K562 (cell line): ENCODE measurements around the gene SEC11A. TPM values are rescaled to one million over a fixed set of nuclear protein-coding genes. Genes with fewer than 3 reads are reported as not detected.

ENCODE experiments used
- EP400 ChIP-seq: fragments of 450-650 bp; IDR thresholded peaks from 2 replicates; pipeline ENCODE4 v1.6.1; 2017; ENCODE audit warnings: antibody characterized with exemption, mild to moderate bottlenecking, moderate library complexity
- ETS2 ChIP-seq: IDR thresholded peaks from 2 replicates; pipeline ENCODE4 v1.6.1; 2016; ENCODE audit warnings: borderline replicate concordance, missing genetic modification characterization, mild to moderate bottlenecking, moderate library complexity, missing compliant biosample characterization; ENCODE audit not compliant: poor library complexity, severe bottlenecking
- EWSR1 ChIP-seq: fragments of 450-650 bp; IDR thresholded peaks from 2 replicates; pipeline ENCODE4 v1.6.1; 2018; ENCODE audit warnings: borderline replicate concordance, mild to moderate bottlenecking, low read depth, moderate library complexity; ENCODE audit not compliant: partially characterized antibody
- FOXK2 ChIP-seq, 2 experiments: fragments of 450-650 bp; IDR thresholded peaks in 1 of 2; conservative IDR thresholded peaks in 1 of 2; 2 replicates each; pipeline ENCODE4 v1.6.1; 2016; ENCODE audit warnings: low read depth in 2 of 2, mild to moderate bottlenecking in 1 of 2
- MCM5 ChIP-seq: fragments of 450-650 bp; IDR thresholded peaks from 2 replicates; pipeline ENCODE4 v1.6.1; 2016; ENCODE audit warnings: low read depth
- NR3C1 ChIP-seq: sonication (generic); formaldehyde crosslinking; IDR thresholded peaks from 2 replicates; pipeline ENCODE4 v1.8.1; 2022; ENCODE audit warnings: missing genetic modification reagents
- RBM14 ChIP-seq: fragments of 200-400 bp; formaldehyde crosslinking; IDR thresholded peaks from 2 replicates; pipeline ENCODE4 v1.6.1; 2018; ENCODE audit warnings: low read depth, mild to moderate bottlenecking, low read length, moderate library complexity, borderline replicate concordance; ENCODE audit not compliant: insufficient read depth
- SP1 ChIP-seq: sonication (generic); formaldehyde crosslinking; IDR thresholded peaks from 2 replicates; pipeline ENCODE4 v1.8.1; 2022; ENCODE audit warnings: mild to moderate bottlenecking, missing genetic modification reagents
- SRSF3 ChIP-seq: fragments of 200-400 bp; formaldehyde crosslinking; IDR thresholded peaks from 2 replicates; pipeline ENCODE4 v1.6.1; 2016; ENCODE audit warnings: mild to moderate bottlenecking, low read length, moderate library complexity; ENCODE audit not compliant: insufficient read depth
- TRIM24 ChIP-seq, 2 experiments: fragments of 450-650 bp; IDR thresholded peaks; 2 replicates each; pipeline ENCODE4 v1.6.1; 2016
- TRIM28 ChIP-seq: fragments of 450-650 bp; IDR thresholded peaks from 2 replicates; pipeline ENCODE4 v1.6.1; 2017
- ZFP30 ChIP-seq: fragments of 250-450 bp; sonication (Bioruptor Pico); IDR thresholded peaks from 2 replicates; pipeline ENCODE4 v1.8.0; 2022; ENCODE audit warnings: moderate library complexity, mild to moderate bottlenecking, inconsistent platforms, borderline replicate concordance
- ZFP36 ChIP-seq: fragments of 150-350 bp; IDR thresholded peaks from 2 replicates; pipeline ENCODE4 v1.6.1; 2018; ENCODE audit warnings: low read length, low read depth; ENCODE audit not compliant: partially characterized antibody
- ZNF212 ChIP-seq: fragments of 450-650 bp; formaldehyde crosslinking; IDR thresholded peaks from 2 replicates; pipeline ENCODE4 v1.4.0; 2020; ENCODE audit warnings: mild to moderate bottlenecking
- ZNF324 ChIP-seq: fragments of 250-450 bp; sonication (Bioruptor Pico); IDR thresholded peaks from 2 replicates; pipeline ENCODE4 v1.4.0; 2020; ENCODE audit warnings: mild to moderate bottlenecking
- polyA plus RNA-seq, 8 experiments: library from polyadenylated mRNA; depleted of rRNA in 4 of 8; stranded (reverse) in 5 of 8; unstranded in 3 of 8; fragments of >200 nt; fragmentation: Nextera tagmentation in 2 of 8; fragmentation: Illumina TruSeq in 1 of 8; extraction: Ambion mirVana in 2 of 8; extraction: Trizol in 1 of 8; gene quantifications; 2 replicates each; pipeline versions ENCODE4 v1.2.1 to v1.2.3, GENCODE V29; 2011 to 2014; ENCODE audit warnings: inconsistent platforms in 1 of 8, missing spikeins in 1 of 8
- total RNA-seq, 7 experiments: library from RNA; depleted of rRNA in 6 of 7; stranded (reverse); fragments of >200 nt in 6 of 7; fragmentation: Illumina TruSeq in 2 of 7; extraction: Trizol in 2 of 7; gene quantifications; 2 replicates each; pipeline versions ENCODE4 v1.2.1 to v1.2.3, GENCODE V29; 2011 to 2021; ENCODE audit warnings: low replicate concordance in 1 of 7
- TF ChIP-seq, protein P1 (sequence below): IDR thresholded peaks from 3 replicates; pipeline ENCODE4 v1.6.1; 2011; ENCODE audit warnings: borderline replicate concordance, mild to moderate bottlenecking, moderate library complexity; ENCODE audit not compliant: insufficient read length; ENCODE audit errors: extremely low read depth
- TF ChIP-seq, protein P2 (sequence below), 2 experiments: fragments of 450-650 bp in 1 of 2; IDR thresholded peaks; 2 replicates each; pipeline ENCODE4 v1.6.1; 2011 to 2017; ENCODE audit warnings: low read depth in 2 of 2, antibody characterized with exemption in 1 of 2, borderline replicate concordance in 1 of 2, low read length in 1 of 2, mild to moderate bottlenecking in 1 of 2, mixed read lengths in 1 of 2; ENCODE audit not compliant: control insufficient read depth in 1 of 2
- TF ChIP-seq, protein P3 (sequence below): fragments of 450-650 bp; IDR thresholded peaks from 2 replicates; pipeline ENCODE4 v1.6.1; 2016; ENCODE audit warnings: mild to moderate bottlenecking

SEC11A gene
- total and polyA plus RNA-seq, 9 of the 15 experiments (the other 6 are each of a cell fraction or from before 2014, with no cell fraction given): 175 to 310 (median 229) TPM

- TF ChIP-seq RBM14 (no peak), EWSR1 (no peak), TRIM28 (0 out of 2 replicates have a peak, but pooled peaks have one; percentile 27), MCM5 (no peak), EP400 (no peak; the same call in 1 of the 2 replicates), ZNF324 (CRISPR knock-in tag) (no peak), ZFP36 (no peak), ZFP30 (CRISPR knock-in tag) (no peak), TRIM24 (IDR thresholded peaks at IDR 0.05) (no peak), ZNF212 (CRISPR knock-in tag) (no peak), FOXK2 (conservative IDR thresholded peaks at IDR 0.05 in 1 of 2, IDR thresholded peaks at IDR 0.05 in 1 of 2; ENCODE audit: low read depth in 2 of 2) (no peak; a peak in 1 of 4 replicates), NR3C1 (no peak), ETS2 (no peak), SP1 (peak; percentile 59; the same call in 1 of the 2 replicates), SRSF3 (no peak)
- TF ChIP-seq, protein P1, sequence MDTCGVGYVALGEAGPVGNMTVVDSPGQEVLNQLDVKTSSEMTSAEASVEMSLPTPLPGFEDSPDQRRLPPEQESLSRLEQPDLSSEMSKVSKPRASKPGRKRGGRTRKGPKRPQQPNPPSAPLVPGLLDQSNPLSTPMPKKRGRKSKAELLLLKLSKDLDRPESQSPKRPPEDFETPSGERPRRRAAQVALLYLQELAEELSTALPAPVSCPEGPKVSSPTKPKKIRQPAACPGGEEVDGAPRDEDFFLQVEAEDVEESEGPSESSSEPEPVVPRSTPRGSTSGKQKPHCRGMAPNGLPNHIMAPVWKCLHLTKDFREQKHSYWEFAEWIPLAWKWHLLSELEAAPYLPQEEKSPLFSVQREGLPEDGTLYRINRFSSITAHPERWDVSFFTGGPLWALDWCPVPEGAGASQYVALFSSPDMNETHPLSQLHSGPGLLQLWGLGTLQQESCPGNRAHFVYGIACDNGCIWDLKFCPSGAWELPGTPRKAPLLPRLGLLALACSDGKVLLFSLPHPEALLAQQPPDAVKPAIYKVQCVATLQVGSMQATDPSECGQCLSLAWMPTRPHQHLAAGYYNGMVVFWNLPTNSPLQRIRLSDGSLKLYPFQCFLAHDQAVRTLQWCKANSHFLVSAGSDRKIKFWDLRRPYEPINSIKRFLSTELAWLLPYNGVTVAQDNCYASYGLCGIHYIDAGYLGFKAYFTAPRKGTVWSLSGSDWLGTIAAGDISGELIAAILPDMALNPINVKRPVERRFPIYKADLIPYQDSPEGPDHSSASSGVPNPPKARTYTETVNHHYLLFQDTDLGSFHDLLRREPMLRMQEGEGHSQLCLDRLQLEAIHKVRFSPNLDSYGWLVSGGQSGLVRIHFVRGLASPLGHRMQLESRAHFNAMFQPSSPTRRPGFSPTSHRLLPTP: no peak
- TF ChIP-seq, protein P2, sequence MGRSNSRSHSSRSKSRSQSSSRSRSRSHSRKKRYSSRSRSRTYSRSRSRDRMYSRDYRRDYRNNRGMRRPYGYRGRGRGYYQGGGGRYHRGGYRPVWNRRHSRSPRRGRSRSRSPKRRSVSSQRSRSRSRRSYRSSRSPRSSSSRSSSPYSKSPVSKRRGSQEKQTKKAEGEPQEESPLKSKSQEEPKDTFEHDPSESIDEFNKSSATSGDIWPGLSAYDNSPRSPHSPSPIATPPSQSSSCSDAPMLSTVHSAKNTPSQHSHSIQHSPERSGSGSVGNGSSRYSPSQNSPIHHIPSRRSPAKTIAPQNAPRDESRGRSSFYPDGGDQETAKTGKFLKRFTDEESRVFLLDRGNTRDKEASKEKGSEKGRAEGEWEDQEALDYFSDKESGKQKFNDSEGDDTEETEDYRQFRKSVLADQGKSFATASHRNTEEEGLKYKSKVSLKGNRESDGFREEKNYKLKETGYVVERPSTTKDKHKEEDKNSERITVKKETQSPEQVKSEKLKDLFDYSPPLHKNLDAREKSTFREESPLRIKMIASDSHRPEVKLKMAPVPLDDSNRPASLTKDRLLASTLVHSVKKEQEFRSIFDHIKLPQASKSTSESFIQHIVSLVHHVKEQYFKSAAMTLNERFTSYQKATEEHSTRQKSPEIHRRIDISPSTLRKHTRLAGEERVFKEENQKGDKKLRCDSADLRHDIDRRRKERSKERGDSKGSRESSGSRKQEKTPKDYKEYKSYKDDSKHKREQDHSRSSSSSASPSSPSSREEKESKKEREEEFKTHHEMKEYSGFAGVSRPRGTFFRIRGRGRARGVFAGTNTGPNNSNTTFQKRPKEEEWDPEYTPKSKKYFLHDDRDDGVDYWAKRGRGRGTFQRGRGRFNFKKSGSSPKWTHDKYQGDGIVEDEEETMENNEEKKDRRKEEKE (IDR thresholded peaks at IDR 0.05; ENCODE audit: borderline replicate concordance in 1 of 2, control insufficient read depth in 1 of 2, low read depth in 2 of 2, low read length in 1 of 2): no peak
- TF ChIP-seq, protein P3, sequence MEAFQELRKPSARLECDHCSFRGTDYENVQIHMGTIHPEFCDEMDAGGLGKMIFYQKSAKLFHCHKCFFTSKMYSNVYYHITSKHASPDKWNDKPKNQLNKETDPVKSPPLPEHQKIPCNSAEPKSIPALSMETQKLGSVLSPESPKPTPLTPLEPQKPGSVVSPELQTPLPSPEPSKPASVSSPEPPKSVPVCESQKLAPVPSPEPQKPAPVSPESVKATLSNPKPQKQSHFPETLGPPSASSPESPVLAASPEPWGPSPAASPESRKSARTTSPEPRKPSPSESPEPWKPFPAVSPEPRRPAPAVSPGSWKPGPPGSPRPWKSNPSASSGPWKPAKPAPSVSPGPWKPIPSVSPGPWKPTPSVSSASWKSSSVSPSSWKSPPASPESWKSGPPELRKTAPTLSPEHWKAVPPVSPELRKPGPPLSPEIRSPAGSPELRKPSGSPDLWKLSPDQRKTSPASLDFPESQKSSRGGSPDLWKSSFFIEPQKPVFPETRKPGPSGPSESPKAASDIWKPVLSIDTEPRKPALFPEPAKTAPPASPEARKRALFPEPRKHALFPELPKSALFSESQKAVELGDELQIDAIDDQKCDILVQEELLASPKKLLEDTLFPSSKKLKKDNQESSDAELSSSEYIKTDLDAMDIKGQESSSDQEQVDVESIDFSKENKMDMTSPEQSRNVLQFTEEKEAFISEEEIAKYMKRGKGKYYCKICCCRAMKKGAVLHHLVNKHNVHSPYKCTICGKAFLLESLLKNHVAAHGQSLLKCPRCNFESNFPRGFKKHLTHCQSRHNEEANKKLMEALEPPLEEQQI: no peak
Measured at GRCh38 chr15:84747416-84748273, 31.7 kb upstream of the SEC11A start (continued).
